T-helper 2 cell treated with Interferon-gamma antibody and Interleukin-4, amounts not matched to agents 5 μg/mL and 100 μg/mL, for 36 hours (primary cell): ENCODE data around the gene KRT6C.
"Not testable (repeated sequence)": the region's sequence is repeated elsewhere in the genome, so short reads cannot be mapped to it uniquely, and the experiment has no call there.

Source experiments
- DNase-seq: peaks from one replicate; pipeline ENCODE4 v3.0.0; 2021; ENCODE audit warnings: low spot score
- H3K27ac Mint-ChIP-seq: one replicate; pipeline ENCODE4 v1.8.0; 2021; ENCODE audit warnings: mild to moderate bottlenecking, mixed read lengths
- H3K27me3 Mint-ChIP-seq: one replicate; pipeline ENCODE4 v1.8.0; 2021; ENCODE audit warnings: low read depth, mixed read lengths
- H3K36me3 Mint-ChIP-seq: one replicate; pipeline ENCODE4 v1.8.0; 2021; ENCODE audit warnings: low read depth, mixed read lengths
- H3K4me1 Mint-ChIP-seq: one replicate; pipeline ENCODE4 v1.8.0; 2021; ENCODE audit warnings: low read depth, mixed read lengths
- H3K4me3 Mint-ChIP-seq: one replicate; pipeline ENCODE4 v1.8.0; 2022; ENCODE audit warnings: mild to moderate bottlenecking, moderate library complexity, mixed read lengths
- H3K9me3 Mint-ChIP-seq: one replicate; pipeline ENCODE4 v1.8.0; 2021; ENCODE audit warnings: mixed read lengths

The KRT6C gene

GRCh38 chr12:52513736-52514135 is 40.1 kb upstream of the KRT6C start:
- no peaks in the 10 kb centered on the region for H3K4me1 Mint-ChIP-seq
- H3K4me3 Mint-ChIP-seq, result no peak overlapping the region
- H3K27me3 Mint-ChIP-seq, result peaks cover 5% of the 10 kb centered on the region
- peaks cover 11% of the 10 kb centered on the region for H3K9me3 Mint-ChIP-seq
- no peaks in the 10 kb centered on the region for H3K36me3 Mint-ChIP-seq
- no peak for DNase-seq
- H3K27ac Mint-ChIP-seq, result no peak overlapping the region

GRCh38 chr12:52508211-52508610 is 34.6 kb upstream of the KRT6C start:
- no peaks in the 10 kb centered on the region for H3K4me1 Mint-ChIP-seq
- H3K27me3 Mint-ChIP-seq, result peaks cover 30% of the 10 kb centered on the region

GRCh38 chr12:52506858-52507715 is 33.5 kb upstream of the KRT6C start:
- Mint-ChIP-seq H3K9me3 (peaks cover 11% of the 10 kb centered on the region), H3K4me1 (no peaks in the 10 kb centered on the region), H3K27ac (no peak overlapping the region), H3K4me3 (no peak overlapping the region), H3K27me3 (peaks cover 33% of the 10 kb centered on the region), H3K36me3 (no peaks in the 10 kb centered on the region)
- no peak for DNase-seq

More at GRCh38 chr12:52508211-52508610, 34.6 kb upstream of the KRT6C start:
- DNase-seq, result no peak
- H3K36me3 Mint-ChIP-seq, result no peaks in the 10 kb centered on the region
- H3K9me3 Mint-ChIP-seq, result peaks cover 11% of the 10 kb centered on the region
- no peak overlapping the region for H3K4me3 Mint-ChIP-seq
- no peak overlapping the region for H3K27ac Mint-ChIP-seq

GRCh38 chr12:52502877-52503276 is 29.3 kb upstream of the KRT6C start:
- H3K27ac Mint-ChIP-seq, result no peak overlapping the region
- no peaks in the 10 kb centered on the region for H3K4me1 Mint-ChIP-seq
- DNase-seq, result no peak
- no peak overlapping the region for H3K4me3 Mint-ChIP-seq
- peaks cover 33% of the 10 kb centered on the region for H3K27me3 Mint-ChIP-seq
- no peaks in the 10 kb centered on the region for H3K9me3 Mint-ChIP-seq
- no peaks in the 10 kb centered on the region for H3K36me3 Mint-ChIP-seq

GRCh38 chr12:52501490-52501889 is 27.9 kb upstream of the KRT6C start:
- Mint-ChIP-seq H3K4me3 (no peak overlapping the region), H3K27ac (no peak overlapping the region), H3K4me1 (no peaks in the 10 kb centered on the region), H3K9me3 (no peaks in the 10 kb centered on the region), H3K27me3 (peaks cover 22% of the 10 kb centered on the region), H3K36me3 (no peaks in the 10 kb centered on the region)
- no peak for DNase-seq

- peaks cover 23% of the 10 kb centered on the region for H3K27me3 Mint-ChIP-seq
- H3K9me3 Mint-ChIP-seq, H3K27ac Mint-ChIP-seq, H3K4me3 Mint-ChIP-seq, DNase-seq, H3K36me3 Mint-ChIP-seq, H3K4me1 Mint-ChIP-seq: not testable (repeated sequence)
Observed at GRCh38 chr12:52500574-52500973, 27.0 kb upstream of the KRT6C start.

- peaks cover 21% of the 10 kb centered on the region for H3K27me3 Mint-ChIP-seq
- no peak for DNase-seq
- H3K4me1 Mint-ChIP-seq, result no peaks in the 10 kb centered on the region
- H3K36me3 Mint-ChIP-seq, result no peaks in the 10 kb centered on the region
- no peaks in the 10 kb centered on the region for H3K9me3 Mint-ChIP-seq
- H3K4me3 Mint-ChIP-seq, result no peak overlapping the region
- H3K27ac Mint-ChIP-seq, result no peak overlapping the region
Observed at GRCh38 chr12:52499806-52500560, 26.4 kb upstream of the KRT6C start.

GRCh38 chr12:52498946-52499345 is 25.3 kb upstream of the KRT6C start:
- H3K4me1 Mint-ChIP-seq, result no peaks in the 10 kb centered on the region
- H3K36me3 Mint-ChIP-seq, result no peaks in the 10 kb centered on the region
- H3K27me3 Mint-ChIP-seq, result peaks cover 21% of the 10 kb centered on the region
- no peak overlapping the region for H3K4me3 Mint-ChIP-seq
- H3K9me3 Mint-ChIP-seq, result no peaks in the 10 kb centered on the region
- no peak for DNase-seq
- no peak overlapping the region for H3K27ac Mint-ChIP-seq

GRCh38 chr12:52497975-52498374 is 24.4 kb upstream of the KRT6C start:
- Mint-ChIP-seq H3K36me3 (no peaks in the 10 kb centered on the region), H3K4me1 (no peaks in the 10 kb centered on the region), H3K4me3 (no peak overlapping the region), H3K27ac (no peak overlapping the region), H3K9me3 (no peaks in the 10 kb centered on the region), H3K27me3 (peaks cover 16% of the 10 kb centered on the region)
- DNase-seq, result no peak

- DNase-seq, result no peak
- Mint-ChIP-seq H3K27ac (no peak overlapping the region), H3K4me3 (no peak overlapping the region), H3K36me3 (no peaks in the 10 kb centered on the region), H3K27me3 (peaks cover 10% of the 10 kb centered on the region), H3K9me3 (no peaks in the 10 kb centered on the region), H3K4me1 (no peaks in the 10 kb centered on the region)
Observed at GRCh38 chr12:52496590-52497071, 23.0 kb upstream of the KRT6C start.

- no peaks in the 10 kb centered on the region for H3K4me1 Mint-ChIP-seq
- peaks cover 11% of the 10 kb centered on the region for H3K27me3 Mint-ChIP-seq
- no peak overlapping the region for H3K27ac Mint-ChIP-seq
- H3K36me3 Mint-ChIP-seq, result no peaks in the 10 kb centered on the region
- no peaks in the 10 kb centered on the region for H3K9me3 Mint-ChIP-seq
- no peak for DNase-seq
- no peak overlapping the region for H3K4me3 Mint-ChIP-seq
Observed at GRCh38 chr12:52496054-52496453, 22.4 kb upstream of the KRT6C start.

GRCh38 chr12:52495389-52495788 is 21.8 kb upstream of the KRT6C start:
- Mint-ChIP-seq H3K4me1 (no peaks in the 10 kb centered on the region), H3K36me3 (no peaks in the 10 kb centered on the region), H3K9me3 (no peaks in the 10 kb centered on the region), H3K27me3 (peaks cover 11% of the 10 kb centered on the region), H3K27ac (no peak overlapping the region), H3K4me3 (no peak overlapping the region)
- DNase-seq, result no peak

- Mint-ChIP-seq H3K4me3 (no peak overlapping the region), H3K27ac (no peak overlapping the region), H3K9me3 (no peaks in the 10 kb centered on the region), H3K4me1 (no peaks in the 10 kb centered on the region), H3K36me3 (no peaks in the 10 kb centered on the region), H3K27me3 (peaks cover 11% of the 10 kb centered on the region)
- DNase-seq, result no peak
Observed at GRCh38 chr12:52494518-52494917, 20.9 kb upstream of the KRT6C start.

GRCh38 chr12:52494100-52494499 is 20.5 kb upstream of the KRT6C start:
- Mint-ChIP-seq H3K4me3 (no peak overlapping the region), H3K36me3 (no peaks in the 10 kb centered on the region), H3K4me1 (no peaks in the 10 kb centered on the region), H3K9me3 (no peaks in the 10 kb centered on the region), H3K27ac (no peak overlapping the region), H3K27me3 (peaks cover 11% of the 10 kb centered on the region)
- DNase-seq, result no peak
